Measurements from ENCODE around the gene EIF2S3B. TPM values are rescaled to one million over a fixed set of nuclear protein-coding genes. Genes with fewer than 3 reads are reported as not detected.
"Not testable (repeated sequence)": the region's sequence is repeated elsewhere in the genome, so short reads cannot be mapped to it uniquely, and the experiment has no call there.

Gene EIF2S3B
- total RNA-seq (2014; rRNA removed; shearing (Covaris generic)) = 4.9 and 8.9 TPM in 2 replicates
- polyA plus RNA-seq (2016; fragmentation: Nextera tagmentation; extraction: Ambion mirVana) = 0.39 and 0.61 TPM in 2 replicates

- Histone ChIP-seq H3K9me2 (ENCODE audit: insufficient read depth) (no peaks in the 10 kb centered on the region), H3K9ac (no peak within 1 kb of the TSS), H3K27me3 (replicated peaks; ENCODE audit: insufficient read depth) (no peaks in the 10 kb centered on the region), H3K4me2 (ENCODE audit: unreplicated experiment) (no peak within 1 kb of the TSS), H4K20me1 (ENCODE audit: insufficient read depth) (no peaks in the 10 kb centered on the region), H3F3A (ENCODE audit: insufficient read depth) (no peaks in the 10 kb centered on the region), H3K27ac (no peak within 1 kb of the TSS), H3K79me2 (ENCODE audit: insufficient read depth) (no peaks in the 10 kb centered on the region), H3K4me3 (no peak within 1 kb of the TSS), H3K9me3 (ENCODE audit: low read depth) (no peaks in the 10 kb centered on the region), H3K4me1 (ENCODE audit: insufficient read depth) (no peaks in the 10 kb centered on the region), H3K36me3 (ENCODE audit: low read depth) (no peaks in the 10 kb centered on the region), H2AFZ (no peak within 1 kb of the TSS)
- DNase-seq = no peak
- TF ChIP-seq EZH2 (IDR thresholded peaks at IDR 0.05; ENCODE audit: insufficient read depth, poor library complexity, severe bottlenecking) (no peak), EZH2phosphoT487 (IDR thresholded peaks at IDR 0.05; ENCODE audit: insufficient read depth, low read depth) (no peak)
- 83 to 84% methylated on average over 22 of the region's 22 CpGs for WGBS, 2 experiments (ENCODE audit: low coverage in 1 of 2, low lambda C conversion rate in 2 of 2, missing lambda C conversion rate in 2 of 2)
- in situ Hi-C loops (cut with MboI) = no loop called here
Measured at GRCh38 chr12:10505620-10506019, at the start of gene EIF2S3B. TSS of gene EIF2S3B (plus strand) at chr12:10505890. CDS start at chr12:10505903, 13 bp downstream.

- in situ Hi-C loops (cut with MboI) = no loop called here
- WGBS, 2 experiments (ENCODE audit: low coverage in 1 of 2, low lambda C conversion rate in 2 of 2, missing lambda C conversion rate in 2 of 2) = 50 to 52% methylated on average over 2 of the region's 2 CpGs
Measured at GRCh38 chr12:10456856-10457255, 48.8 kb upstream of the EIF2S3B start.

GRCh38 chr12:10457760-10458159, 47.9 kb upstream of the EIF2S3B start:
- Histone ChIP-seq H3K79me2 (ENCODE audit: insufficient read depth) (no peaks in the 10 kb centered on the region), H3K9me2 (ENCODE audit: insufficient read depth) (no peaks in the 10 kb centered on the region), H3K9me3 (ENCODE audit: low read depth) (no peaks in the 10 kb centered on the region), H3K4me3 (no peak overlapping the region), H3K36me3 (ENCODE audit: low read depth) (no peaks in the 10 kb centered on the region), H3K4me1 (ENCODE audit: insufficient read depth) (no peaks in the 10 kb centered on the region), H3F3A (ENCODE audit: insufficient read depth) (no peaks in the 10 kb centered on the region), H3K9ac (no peak overlapping the region), H3K27me3 (replicated peaks; ENCODE audit: insufficient read depth) (no peaks in the 10 kb centered on the region), H3K4me2 (ENCODE audit: unreplicated experiment) (no peak overlapping the region), H4K20me1 (ENCODE audit: insufficient read depth) (no peaks in the 10 kb centered on the region), H2AFZ (no peak overlapping the region), H3K27ac (no peak overlapping the region)
- DNase-seq = no peak
- TF ChIP-seq EZH2phosphoT487 (IDR thresholded peaks at IDR 0.05; ENCODE audit: insufficient read depth, low read depth) (no peak), EZH2 (IDR thresholded peaks at IDR 0.05; ENCODE audit: insufficient read depth, poor library complexity, severe bottlenecking) (no peak)
- WGBS, 2 experiments (ENCODE audit: low coverage in 1 of 2, low lambda C conversion rate in 2 of 2, missing lambda C conversion rate in 2 of 2) = 79 to 87% methylated on average over 3 of the region's 3 CpGs
- in situ Hi-C loops (cut with MboI) = no loop called here

More at GRCh38 chr12:10456856-10457255, 48.8 kb upstream of the EIF2S3B start:
- Histone ChIP-seq H3K9me3 (ENCODE audit: low read depth) (no peaks in the 10 kb centered on the region), H3K4me3 (no peak overlapping the region), H3K36me3 (ENCODE audit: low read depth) (no peaks in the 10 kb centered on the region), H3K27me3 (replicated peaks; ENCODE audit: insufficient read depth) (no peaks in the 10 kb centered on the region), H3K9me2 (ENCODE audit: insufficient read depth) (no peaks in the 10 kb centered on the region), H3K27ac (no peak overlapping the region), H3K4me1 (ENCODE audit: insufficient read depth) (no peaks in the 10 kb centered on the region), H2AFZ (no peak overlapping the region), H3K9ac (no peak overlapping the region), H3K4me2 (ENCODE audit: unreplicated experiment) (no peak overlapping the region), H4K20me1 (ENCODE audit: insufficient read depth) (no peaks in the 10 kb centered on the region), H3F3A (ENCODE audit: insufficient read depth) (no peaks in the 10 kb centered on the region), H3K79me2 (ENCODE audit: insufficient read depth) (no peaks in the 10 kb centered on the region)
- no peak for DNase-seq
- TF ChIP-seq EZH2phosphoT487 (IDR thresholded peaks at IDR 0.05; ENCODE audit: insufficient read depth, low read depth) = no peak
- no peak for TF ChIP-seq EZH2 (IDR thresholded peaks at IDR 0.05; ENCODE audit: insufficient read depth, poor library complexity, severe bottlenecking)

- DNase-seq = no peak
- H3K9ac ChIP-seq = no peak overlapping the region
- H3K9me2 ChIP-seq (ENCODE audit: insufficient read depth) = no peaks in the 10 kb centered on the region
- H2AFZ ChIP-seq = no peak overlapping the region
- 38 to 66% methylated on average over 4 of the region's 4 CpGs for WGBS, 2 experiments (ENCODE audit: low coverage in 1 of 2, low lambda C conversion rate in 2 of 2, missing lambda C conversion rate in 2 of 2)
- TF ChIP-seq EZH2phosphoT487 (IDR thresholded peaks at IDR 0.05; ENCODE audit: insufficient read depth, low read depth) = no peak
- no peak for TF ChIP-seq EZH2 (IDR thresholded peaks at IDR 0.05; ENCODE audit: insufficient read depth, poor library complexity, severe bottlenecking)
- in situ Hi-C loops (cut with MboI) = no loop called here
- H4K20me1 ChIP-seq (ENCODE audit: insufficient read depth) = no peaks in the 10 kb centered on the region
- no peaks in the 10 kb centered on the region for H3K4me1 ChIP-seq (ENCODE audit: insufficient read depth)
- H3K36me3 ChIP-seq (ENCODE audit: low read depth) = no peaks in the 10 kb centered on the region
- H3K4me2 ChIP-seq (ENCODE audit: unreplicated experiment) = no peak overlapping the region
- H3K27me3 ChIP-seq (replicated peaks; ENCODE audit: insufficient read depth) = peaks cover 8% of the 10 kb centered on the region; the same call in 1 of the 2 replicates
- no peak overlapping the region for H3K4me3 ChIP-seq
- no peaks in the 10 kb centered on the region for H3F3A ChIP-seq (ENCODE audit: insufficient read depth)
- H3K27ac ChIP-seq = no peak overlapping the region
- H3K9me3 ChIP-seq (ENCODE audit: low read depth) = no peaks in the 10 kb centered on the region
- no peaks in the 10 kb centered on the region for H3K79me2 ChIP-seq (ENCODE audit: insufficient read depth)
Measured at GRCh38 chr12:10466311-10466710, 39.4 kb upstream of the EIF2S3B start.

- 14 to 38% methylated on average over 1 of the region's 1 CpG for WGBS, 2 experiments (ENCODE audit: low coverage in 1 of 2, low lambda C conversion rate in 2 of 2, missing lambda C conversion rate in 2 of 2)
Measured at GRCh38 chr12:10469701-10470100, 36.0 kb upstream of the EIF2S3B start.

GRCh38 chr12:10472808-10473207, 32.9 kb upstream of the EIF2S3B start:
- H3F3A ChIP-seq (ENCODE audit: insufficient read depth); H2AFZ ChIP-seq; H3K9ac ChIP-seq; H3K9me2 ChIP-seq (ENCODE audit: insufficient read depth); H3K36me3 ChIP-seq (ENCODE audit: low read depth); H3K27me3 ChIP-seq (replicated peaks; ENCODE audit: insufficient read depth); DNase-seq; H3K27ac ChIP-seq; H3K4me3 ChIP-seq; H3K79me2 ChIP-seq (ENCODE audit: insufficient read depth); H3K4me2 ChIP-seq (ENCODE audit: unreplicated experiment); H3K4me1 ChIP-seq (ENCODE audit: insufficient read depth); H3K9me3 ChIP-seq (ENCODE audit: low read depth); in situ Hi-C loops (cut with MboI); H4K20me1 ChIP-seq (ENCODE audit: insufficient read depth): not testable (repeated sequence)
- whole genome bisulfite sequencing, 2 experiments (ENCODE audit: low coverage in 1 of 2, low lambda C conversion rate in 2 of 2, missing lambda C conversion rate in 2 of 2) = 55 to 60% methylated on average over 5 of the region's 5 CpGs

More at GRCh38 chr12:10469701-10470100, 36.0 kb upstream of the EIF2S3B start:
- Histone ChIP-seq H3K4me2 (ENCODE audit: unreplicated experiment) (no peak overlapping the region), H3K27me3 (replicated peaks; ENCODE audit: insufficient read depth) (peaks cover 8% of the 10 kb centered on the region; the same call in 1 of the 2 replicates), H3K4me3 (no peak overlapping the region), H3K9ac (no peak overlapping the region), H3K36me3 (ENCODE audit: low read depth) (no peaks in the 10 kb centered on the region), H3K9me2 (ENCODE audit: insufficient read depth) (no peaks in the 10 kb centered on the region), H3K9me3 (ENCODE audit: low read depth) (no peaks in the 10 kb centered on the region), H2AFZ (no peak overlapping the region), H3F3A (ENCODE audit: insufficient read depth) (no peaks in the 10 kb centered on the region), H3K27ac (no peak overlapping the region), H4K20me1 (ENCODE audit: insufficient read depth) (no peaks in the 10 kb centered on the region), H3K79me2 (ENCODE audit: insufficient read depth) (no peaks in the 10 kb centered on the region), H3K4me1 (ENCODE audit: insufficient read depth) (no peaks in the 10 kb centered on the region)
- no peak for DNase-seq
- in situ Hi-C loops (cut with MboI) = no loop called here
- no peak for TF ChIP-seq EZH2phosphoT487 (IDR thresholded peaks at IDR 0.05; ENCODE audit: insufficient read depth, low read depth)
- TF ChIP-seq EZH2 (IDR thresholded peaks at IDR 0.05; ENCODE audit: insufficient read depth, poor library complexity, severe bottlenecking) = no peak

- in situ Hi-C loops (cut with MboI) = not testable (repeated sequence)
Measured at GRCh38 chr12:10481901-10482300, 23.8 kb upstream of the EIF2S3B start.

More at GRCh38 chr12:10481901-10482300, 23.8 kb upstream of the EIF2S3B start:
- 31 to 83% methylated on average over 1 to 2 of the region's 2 CpGs for WGBS, 2 experiments (ENCODE audit: low coverage in 1 of 2, low lambda C conversion rate in 2 of 2, missing lambda C conversion rate in 2 of 2)
- H3K36me3 ChIP-seq (ENCODE audit: low read depth); H3K9me2 ChIP-seq (ENCODE audit: insufficient read depth); DNase-seq; H4K20me1 ChIP-seq (ENCODE audit: insufficient read depth); H3K27ac ChIP-seq; H3K4me2 ChIP-seq (ENCODE audit: unreplicated experiment); H3K4me3 ChIP-seq; H3K4me1 ChIP-seq (ENCODE audit: insufficient read depth); H3F3A ChIP-seq (ENCODE audit: insufficient read depth); H3K9ac ChIP-seq; H3K9me3 ChIP-seq (ENCODE audit: low read depth); H2AFZ ChIP-seq; H3K27me3 ChIP-seq (replicated peaks; ENCODE audit: insufficient read depth); H3K79me2 ChIP-seq (ENCODE audit: insufficient read depth): not testable (repeated sequence)
